Measurements from ENCODE around the gene CHCHD2. TPM values are rescaled to one million over a fixed set of nuclear protein-coding genes. Genes with fewer than 3 reads are reported as not detected.
A peak's percentile ranks its signal among the peaks of the same experiment; 100 is the strongest.
"Not testable (repeated sequence)": the region's sequence is repeated elsewhere in the genome, so short reads cannot be mapped to it uniquely, and the experiment has no call there.

The CHCHD2 gene
- total RNA-seq, 1 donor from 2014 or later: 158 TPM

- DNase-seq: no peak
Measured at GRCh38 chr7:56083150-56083785, 23.0 kb downstream of the CHCHD2 start.

- DNase-seq: no peak
Measured at GRCh38 chr7:56081626-56082340, 24.5 kb downstream of the CHCHD2 start.

- DNase-seq: not testable (repeated sequence)
Measured at GRCh38 chr7:56080726-56081435, 25.4 kb downstream of the CHCHD2 start.

- DNase-seq: peak; percentile 60
Measured at GRCh38 chr7:56079450-56080185, 26.7 kb downstream of the CHCHD2 start.

- no peak for DNase-seq
Measured at GRCh38 chr7:56078196-56078595, 28.1 kb downstream of the CHCHD2 start.

GRCh38 chr7:56077681-56078080, 28.6 kb downstream of the CHCHD2 start:
- no peak for DNase-seq

- peak; percentile 68 for DNase-seq
Measured at GRCh38 chr7:56074371-56074791, 31.9 kb downstream of the CHCHD2 start.

- DNase-seq: not testable (repeated sequence)
Measured at GRCh38 chr7:56066376-56066775, 39.9 kb downstream of the CHCHD2 start.

- DNase-seq: peak; percentile 88
Measured at GRCh38 chr7:56063882-56064625, 42.2 kb downstream of the CHCHD2 start, which contains the start of gene SUMF2. SUMF2 (plus strand) TSS chr7:56064286; CDS start chr7:56064312, 26 bp downstream.

GRCh38 chr7:56063500-56063881, 42.8 kb downstream of the CHCHD2 start:
- no peak for DNase-seq

GRCh38 chr7:56062382-56062781, 43.9 kb downstream of the CHCHD2 start:
- no peak for DNase-seq

- no peak for DNase-seq
Measured at GRCh38 chr7:56053993-56054392, 52.3 kb downstream of the CHCHD2 start.

GRCh38 chr7:56053379-56053778, 52.9 kb downstream of the CHCHD2 start:
- no peak for DNase-seq

Small RNA genes within 50 kb of the gene (small RNA-seq; reads per million reads assigned to genes)
- gene SNORA15: not detected
- not detected for gene SNORA22B

Other genes with a start within 250 kb of the CHCHD2 start
- not detected for gene SEPTIN14, start 243.7 kb downstream of the CHCHD2 start, total RNA-seq
- gene ZNF713, start 219.0 kb downstream of the CHCHD2 start, total RNA-seq: 49.6 TPM
- gene MRPS17, start 154.6 kb downstream of the CHCHD2 start, total RNA-seq: 32.3 TPM
- gene NIPSNAP2, start 141.9 kb downstream of the CHCHD2 start, total RNA-seq: 29.3 TPM
- 19.8 TPM for gene PSPH, start 55.0 kb downstream of the CHCHD2 start, total RNA-seq
- gene CCT6A, start 54.7 kb downstream of the CHCHD2 start, total RNA-seq: 189 TPM
- gene SUMF2, start 42.2 kb downstream of the CHCHD2 start, total RNA-seq: 71.3 TPM
- gene PHKG1, start 13.5 kb downstream of the CHCHD2 start, total RNA-seq: 3.6 TPM
- 0.62 TPM for gene NUPR2, start 9.9 kb upstream of the CHCHD2 start, total RNA-seq